VCaP (cell line): ENCODE results near the gene MACF1.
"Not testable (repeated sequence)": the region's sequence is repeated elsewhere in the genome, so short reads cannot be mapped to it uniquely, and the experiment has no call there.

Experiments
- H3K27ac ChIP-seq: fragments of 450-650 bp; 2 replicates; pipeline ENCODE4 v1.5.1; 2017
- CTCF ChIP-seq: fragments of 450-650 bp; conservative IDR thresholded peaks from 2 replicates; pipeline ENCODE4 v1.5.1; 2017; ENCODE audit warnings: mild to moderate bottlenecking, moderate library complexity

The MACF1 gene

GRCh38 chr1:39514710-39515124 lies 310.2 kb downstream of the MACF1 start:
- H3K27ac ChIP-seq: not testable (repeated sequence)

GRCh38 chr1:39515131-39516086 lies 310.9 kb downstream of the MACF1 start:
- H3K27ac ChIP-seq: not testable (repeated sequence)

- H3K27ac ChIP-seq: not testable (repeated sequence)
Measured at GRCh38 chr1:39516841-39517240, 312.3 kb downstream of the MACF1 start.

GRCh38 chr1:39517936-39518335 lies 313.4 kb downstream of the MACF1 start:
- H3K27ac ChIP-seq: not testable (repeated sequence)

- not testable (repeated sequence) for H3K27ac ChIP-seq
Measured at GRCh38 chr1:39519376-39519775, 314.9 kb downstream of the MACF1 start.

- not testable (repeated sequence) for H3K27ac ChIP-seq
Measured at GRCh38 chr1:39522221-39522620, 317.7 kb downstream of the MACF1 start.

- H3K27ac ChIP-seq: no peak overlapping the region
- TF ChIP-seq CTCF: no peak
Measured at GRCh38 chr1:39522661-39523567, 318.4 kb downstream of the MACF1 start.

GRCh38 chr1:39524171-39524570 lies 319.7 kb downstream of the MACF1 start:
- no peak overlapping the region for H3K27ac ChIP-seq
- no peak for TF ChIP-seq CTCF

GRCh38 chr1:39524591-39525365 lies 320.3 kb downstream of the MACF1 start:
- no peak for TF ChIP-seq CTCF
- H3K27ac ChIP-seq: no peak overlapping the region; the same call in 1 of the 2 replicates

GRCh38 chr1:39525366-39526165 lies 321.1 kb downstream of the MACF1 start:
- TF ChIP-seq CTCF: no peak
- peak overlapping the region; percentile 77; the same call in 1 of the 2 replicates for H3K27ac ChIP-seq
